ENCODE data around the gene MSI2. TPM values are rescaled to one million over a fixed set of nuclear protein-coding genes. Genes with fewer than 3 reads are reported as not detected.
"Not testable (repeated sequence)": the region's sequence is repeated elsewhere in the genome, so short reads cannot be mapped to it uniquely, and the experiment has no call there.

The MSI2 gene
- total RNA-seq, 4 donors from 2014 or later, result 27.3 to 50.4 (median 36.8) TPM

DNA sequence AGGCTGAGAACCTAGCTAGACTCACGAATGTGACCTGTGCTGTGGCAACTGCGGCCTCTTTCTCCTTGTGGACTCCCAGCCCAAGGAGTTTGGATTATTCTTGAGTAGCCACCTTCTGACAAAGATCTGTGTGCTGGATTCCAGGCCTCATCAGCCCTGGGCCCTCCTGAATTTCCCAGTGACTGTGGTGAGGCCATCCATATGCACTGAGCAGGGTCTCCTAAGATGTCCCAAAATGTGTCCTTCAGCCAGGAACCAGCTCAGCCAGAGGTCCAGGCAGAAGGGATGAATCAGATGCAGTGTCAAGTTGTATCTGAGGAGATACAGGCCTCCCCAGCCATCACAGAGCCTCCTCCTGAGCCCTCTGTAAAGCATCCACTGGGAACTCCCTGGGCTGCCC lies 364.3 kb downstream of the MSI2 start:
- Histone ChIP-seq H3K9me3 (no peaks in the 10 kb centered on the region), H3K27ac (no peak overlapping the region), H3K4me3 (no peak overlapping the region), H3K27me3 (no peaks in the 10 kb centered on the region), H3K36me3 (peaks cover 0 to 11% of the 10 kb centered on the region in 2 donors), H3K4me1 (peaks cover 0 to 39% (median 0%) of the 10 kb centered on the region in 3 donors)
- TF ChIP-seq, protein P1, sequence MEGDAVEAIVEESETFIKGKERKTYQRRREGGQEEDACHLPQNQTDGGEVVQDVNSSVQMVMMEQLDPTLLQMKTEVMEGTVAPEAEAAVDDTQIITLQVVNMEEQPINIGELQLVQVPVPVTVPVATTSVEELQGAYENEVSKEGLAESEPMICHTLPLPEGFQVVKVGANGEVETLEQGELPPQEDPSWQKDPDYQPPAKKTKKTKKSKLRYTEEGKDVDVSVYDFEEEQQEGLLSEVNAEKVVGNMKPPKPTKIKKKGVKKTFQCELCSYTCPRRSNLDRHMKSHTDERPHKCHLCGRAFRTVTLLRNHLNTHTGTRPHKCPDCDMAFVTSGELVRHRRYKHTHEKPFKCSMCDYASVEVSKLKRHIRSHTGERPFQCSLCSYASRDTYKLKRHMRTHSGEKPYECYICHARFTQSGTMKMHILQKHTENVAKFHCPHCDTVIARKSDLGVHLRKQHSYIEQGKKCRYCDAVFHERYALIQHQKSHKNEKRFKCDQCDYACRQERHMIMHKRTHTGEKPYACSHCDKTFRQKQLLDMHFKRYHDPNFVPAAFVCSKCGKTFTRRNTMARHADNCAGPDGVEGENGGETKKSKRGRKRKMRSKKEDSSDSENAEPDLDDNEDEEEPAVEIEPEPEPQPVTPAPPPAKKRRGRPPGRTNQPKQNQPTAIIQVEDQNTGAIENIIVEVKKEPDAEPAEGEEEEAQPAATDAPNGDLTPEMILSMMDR (IDR thresholded peaks at IDR 0.05), result no peak
- TF ChIP-seq EP300 (IDR thresholded peaks at IDR 0.05) (no peak), POLR2A (IDR thresholded peaks at IDR 0.05) (no peak), POLR2AphosphoS5 (IDR thresholded peaks at IDR 0.05) (no peak)
- ATAC-seq, result no peak
- 86 to 100% methylated on average over 2 of the region's 2 CpGs for WGBS, 2 donors (ENCODE audit: low coverage in 1 of 2)

DNA sequence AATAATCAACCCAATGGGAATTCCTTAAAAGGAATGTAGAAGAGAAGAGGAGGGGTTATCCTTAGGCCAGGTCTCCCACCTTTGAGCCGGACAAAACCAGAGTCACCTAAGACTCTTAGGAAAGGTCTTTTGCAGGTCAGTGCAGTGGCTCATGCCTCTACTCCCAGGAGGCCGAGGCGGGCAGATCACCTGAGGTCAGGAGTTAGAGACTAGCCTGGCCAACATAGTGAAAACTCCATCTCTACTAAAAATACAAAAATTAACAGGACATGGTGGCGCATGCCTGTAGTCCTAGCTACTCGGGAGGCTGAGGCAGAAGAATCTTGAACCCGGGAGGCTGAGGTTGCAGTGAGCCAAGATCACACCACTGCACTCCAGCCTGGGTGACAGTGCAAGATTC lies 365.5 kb downstream of the MSI2 start:
- H3K4me1 ChIP-seq, result peaks cover 0 to 33% (median 0%) of the 10 kb centered on the region in 3 donors
- ATAC-seq, H3K27me3 ChIP-seq, H3K4me3 ChIP-seq, H3K9me3 ChIP-seq: not testable (repeated sequence)
- 90 to 100% methylated on average over 1 to 2 of the region's 6 CpGs for WGBS, 2 donors (ENCODE audit: low coverage in 1 of 2)
- H3K36me3 ChIP-seq, result peaks cover 0 to 17% of the 10 kb centered on the region in 2 donors
- peak overlapping the region in 1 of 4 donors; percentile 9 for H3K27ac ChIP-seq

DNA sequence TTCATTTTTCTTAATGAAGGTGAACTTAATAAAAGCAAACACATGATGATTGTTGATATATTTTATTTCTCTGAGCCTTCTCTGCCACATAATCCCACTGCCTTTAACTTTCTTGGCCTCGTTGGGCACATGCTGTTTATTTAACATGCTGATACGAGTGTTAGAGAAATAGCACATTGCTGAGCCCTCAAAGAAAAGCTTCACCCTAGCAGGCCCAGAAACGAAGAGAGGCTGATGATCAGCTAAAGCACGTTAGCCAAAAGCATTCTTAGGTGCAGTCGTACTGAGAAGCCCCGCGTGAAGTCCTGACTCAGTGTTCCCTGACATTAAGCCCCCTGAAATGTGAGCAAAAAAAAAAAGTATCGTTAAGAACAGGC lies 366.0 kb downstream of the MSI2 start:
- no peak for TF ChIP-seq EP300 (IDR thresholded peaks at IDR 0.05)
- TF ChIP-seq POLR2A (IDR thresholded peaks at IDR 0.05), result no peak
- TF ChIP-seq, protein P1 (IDR thresholded peaks at IDR 0.05), result no peak
- TF ChIP-seq POLR2AphosphoS5 (IDR thresholded peaks at IDR 0.05), result no peak
- Histone ChIP-seq H3K36me3 (peaks cover 0 to 21% of the 10 kb centered on the region in 2 donors), H3K4me3 (no peak overlapping the region), H3K27me3 (no peaks in the 10 kb centered on the region), H3K4me1 (peaks cover 0 to 33% (median 0%) of the 10 kb centered on the region in 3 donors), H3K27ac (peak overlapping the region in 3 of 4 donors; percentile 9 to 41 (median 24)), H3K9me3 (no peaks in the 10 kb centered on the region)
- ATAC-seq, result no peak
- WGBS, 2 donors (ENCODE audit: low coverage in 1 of 2), result 21 to 59% methylated on average over 2 to 8 of the region's 8 CpGs

DNA sequence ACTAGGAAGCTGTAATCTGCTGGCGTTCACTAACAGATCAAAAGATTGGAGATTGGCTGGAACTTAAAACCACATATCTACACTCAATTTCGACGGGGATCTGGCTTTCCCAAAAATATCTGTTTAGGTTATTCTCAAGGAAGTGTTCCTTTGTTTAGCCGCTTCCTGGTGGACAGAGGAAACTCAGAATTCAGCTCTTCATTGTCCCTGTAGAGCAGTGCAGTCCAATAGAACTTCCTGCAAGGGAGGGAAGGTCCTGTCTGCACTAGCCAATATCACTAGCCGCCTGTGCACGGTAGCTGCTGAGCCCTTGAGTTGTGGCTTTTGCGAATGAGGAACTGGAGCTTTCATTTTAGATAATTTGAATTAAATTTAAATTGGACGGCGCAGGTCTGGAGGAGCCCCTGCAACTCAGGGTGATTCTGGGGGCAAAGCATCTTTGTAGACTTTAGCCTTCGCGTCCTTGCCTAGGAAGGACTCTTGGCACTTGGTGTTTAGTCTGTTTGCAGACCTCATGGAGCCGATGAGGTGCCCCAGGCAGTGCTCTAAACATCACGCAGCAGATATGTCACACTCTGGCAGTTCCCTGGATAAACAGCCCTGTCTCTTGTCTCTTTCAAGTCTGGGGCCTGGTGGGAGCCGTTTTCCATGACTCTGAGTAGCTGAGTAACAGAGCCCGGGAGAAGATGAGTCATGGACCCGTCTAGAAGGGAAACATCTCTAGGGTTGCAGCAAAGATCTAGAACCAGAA lies 366.5 kb downstream of the MSI2 start:
- no peak overlapping the region for H3K4me3 ChIP-seq
- H3K27me3 ChIP-seq, result no peaks in the 10 kb centered on the region
- no peak for TF ChIP-seq EP300 (IDR thresholded peaks at IDR 0.05)
- no peak for TF ChIP-seq POLR2AphosphoS5 (IDR thresholded peaks at IDR 0.05)
- no peak for TF ChIP-seq POLR2A (IDR thresholded peaks at IDR 0.05)
- TF ChIP-seq, protein P1 (IDR thresholded peaks at IDR 0.05), result no peak
- H3K36me3 ChIP-seq, result peaks cover 0 to 26% of the 10 kb centered on the region in 2 donors
- H3K9me3 ChIP-seq, result no peaks in the 10 kb centered on the region
- peaks cover 0 to 33% (median 0%) of the 10 kb centered on the region in 3 donors for H3K4me1 ChIP-seq
- WGBS, 2 donors (ENCODE audit: low coverage in 1 of 2), result 49 to 88% methylated on average over 3 to 9 of the region's 16 CpGs
- ATAC-seq, result no peak
- H3K27ac ChIP-seq, result peak overlapping the region in 3 of 4 donors; percentile 24 to 52 (median 41)

DNA sequence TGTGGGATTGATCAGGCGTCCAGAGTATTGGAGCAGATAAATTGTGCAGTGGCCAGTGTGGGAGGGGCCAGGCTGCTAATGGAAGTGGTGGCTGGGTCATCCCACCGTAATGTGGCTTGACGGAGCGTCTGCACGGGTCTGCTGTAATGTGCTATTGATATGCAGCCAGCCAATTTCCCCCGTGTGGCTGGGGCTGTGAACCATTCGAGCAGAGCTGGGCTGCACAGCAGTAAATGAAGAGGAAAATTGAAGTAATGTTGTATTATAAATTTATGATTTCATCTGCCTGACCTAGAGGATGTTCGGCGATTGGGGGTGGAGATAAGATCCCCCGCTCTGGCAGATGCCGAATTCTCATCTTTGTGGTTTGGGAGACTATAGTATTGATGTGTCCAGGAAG lies 367.3 kb downstream of the MSI2 start:
- H3K4me3 ChIP-seq, result no peak overlapping the region
- peak overlapping the region in 1 of 4 donors; percentile 24 for H3K27ac ChIP-seq
- WGBS, 2 donors (ENCODE audit: low coverage in 1 of 2), result 87% methylated on average over 8 of the region's 11 CpGs; no CpG with 5 or more reads in 1 of the 2 donors
- no peaks in the 10 kb centered on the region for H3K27me3 ChIP-seq
- H3K9me3 ChIP-seq, result no peaks in the 10 kb centered on the region
- no peak for ATAC-seq
- TF ChIP-seq POLR2A (IDR thresholded peaks at IDR 0.05) (no peak), EP300 (IDR thresholded peaks at IDR 0.05) (no peak), POLR2AphosphoS5 (IDR thresholded peaks at IDR 0.05) (no peak)
- TF ChIP-seq, protein P1 (IDR thresholded peaks at IDR 0.05), result no peak
- peaks cover 0 to 33% (median 0%) of the 10 kb centered on the region in 3 donors for H3K4me1 ChIP-seq
- peaks cover 0 to 34% of the 10 kb centered on the region in 2 donors for H3K36me3 ChIP-seq

Measured in gastroesophageal sphincter (tissue), 4 donors.